GM12873 (cell line): ENCODE measurements around the gene PRDX6.

Source experiments
- CTCF ChIP-seq: IDR thresholded peaks from 2 replicates; pipeline ENCODE4 v1.5.1; 2012; ENCODE audit warnings: low read depth, mild to moderate bottlenecking, moderate library complexity, low read length, control low read depth; ENCODE audit not compliant: insufficient read depth; ENCODE audit errors: missing control alignments

PRDX6 gene

GRCh38 chr1:173505391-173505790 lies 28.3 kb downstream of the PRDX6 start:
- TF ChIP-seq CTCF = no peak

GRCh38 chr1:173506437-173506836 lies 29.3 kb downstream of the PRDX6 start:
- peak; percentile 43 for TF ChIP-seq CTCF

GRCh38 chr1:173507205-173507846 lies 30.2 kb downstream of the PRDX6 start:
- TF ChIP-seq CTCF = no peak

GRCh38 chr1:173507847-173508209 lies 30.7 kb downstream of the PRDX6 start:
- no peak for TF ChIP-seq CTCF

GRCh38 chr1:173508541-173508940 lies 31.4 kb downstream of the PRDX6 start:
- TF ChIP-seq CTCF = no peak

- no peak for TF ChIP-seq CTCF
These were observed 32.7 kb downstream of the PRDX6 start for GRCh38 chr1:173509797-173510196.

- TF ChIP-seq CTCF = no peak
These were observed 43.7 kb downstream of the PRDX6 start for GRCh38 chr1:173520799-173521198.
